ENCODE measurements around the gene LPO. TPM values are rescaled to one million over a fixed set of nuclear protein-coding genes. Genes with fewer than 3 reads are reported as not detected.

The LPO gene
- total and polyA plus RNA-seq, 10 of the 15 experiments (the other 5 are each of a cell fraction or from before 2014, with no cell fraction given): 0.03 to 0.11 (median 0.06) TPM; not detected in 7

- RAD21 ChIA-PET (ENCODE audit: unreplicated experiment): interaction anchor here (0.6 to 0.9 kb wide), 2 partner anchors 42 to 493 kb away, joined by 3 read pairs; no protein-coding TSS in a partner anchor
- H4K20me1 ChIP-seq (ENCODE audit: control insufficient read depth, insufficient read depth): no peaks in the 10 kb centered on the region
- H3K4me3 ChIP-seq: no peak overlapping the region
- H3K9me3 ChIP-seq (replicated peaks; ENCODE audit: control insufficient read depth, insufficient read depth, low read length): no peaks in the 10 kb centered on the region
- H3K36me3 ChIP-seq (ENCODE audit: control insufficient read depth in 2 of 2, insufficient read depth in 2 of 2, low read length in 1 of 2): no peaks in the 10 kb centered on the region
- no peak overlapping the region for H2AFZ ChIP-seq (ENCODE audit: control insufficient read depth, low read depth, low read length)
- H3K9ac ChIP-seq (ENCODE audit: control insufficient read depth, insufficient read depth, low read length): no peak overlapping the region
- H3K79me2 ChIP-seq (ENCODE audit: control insufficient read depth, insufficient read depth, low read length): no peaks in the 10 kb centered on the region
- FAIRE-seq (no peak), DNase-seq (ENCODE audit: low read depth, low spot score) (no peak), ATAC-seq (peak; percentile 90)
- WGBS (ENCODE audit: insufficient coverage, insufficient replicate concordance, low lambda C conversion rate, missing lambda C conversion rate): 2% methylated on average over 4 of the region's 4 CpGs
- POLR2A ChIA-PET: interaction anchor here (0.5 to 0.6 kb wide), 2 partner anchors 165 to 315 kb away, joined by 3 to 5 read pairs; no protein-coding TSS in a partner anchor
- no peaks in the 10 kb centered on the region for H3K4me1 ChIP-seq (ENCODE audit: control insufficient read depth, insufficient read depth, low read length)
- H3K4me2 ChIP-seq (ENCODE audit: control insufficient read depth, insufficient read depth): no peak overlapping the region
- intact Hi-C loops (cut with micrococcal nuclease; ENCODE audit: unreplicated experiment): no loop called here
- TF ChIP-seq DPF2 (IDR thresholded peaks at IDR 0.05): no peak
- TF ChIP-seq ATF7 (IDR thresholded peaks at IDR 0.05; ENCODE audit: low read depth): no peak
- no peak for TF ChIP-seq SIN3A (IDR thresholded peaks at IDR 0.05; ENCODE audit: low read depth, low read length)
- TF ChIP-seq NR2C1 (IDR thresholded peaks at IDR 0.05): no peak
- TF ChIP-seq BCL3 (IDR thresholded peaks at IDR 0.05; ENCODE audit: borderline replicate concordance, insufficient read depth, low read depth, low read length, poor library complexity, severe bottlenecking): no peak
- no peak for TF ChIP-seq CHD2 (IDR thresholded peaks at IDR 0.05; ENCODE audit: borderline replicate concordance, low read depth, low read length)
- H3K27me3 ChIP-seq (replicated peaks in 1 of 2; ENCODE audit: control insufficient read depth in 2 of 2, insufficient read depth in 2 of 2, low read length in 1 of 2): peaks cover 0 to 3% of the 10 kb centered on the region in 2 experiments; a peak in 1 of 4 replicates
- CTCF ChIA-PET: interaction anchor here (0.7 to 1.9 kb wide), 2 partner anchors 10 to 459 kb away, joined by 4 to 7 read pairs; no protein-coding TSS in a partner anchor
- in situ Hi-C loops (cut with MboI): no loop called here
- SMC1A ChIA-PET (ENCODE audit: uncharacterized antibody, unreplicated experiment): interaction anchor here (0.6 to 2.0 kb wide), 4 partner anchors 10 to 76 kb away, joined by 3 to 12 read pairs (median 3); no protein-coding TSS in a partner anchor
- BruUV-seq (replicated peaks): no TSS peak
- H3K27ac ChIP-seq (ENCODE audit: control insufficient read depth, insufficient read depth): no peak overlapping the region
These were observed 3.9 kb downstream of the LPO start for GRCh38 chr17:58242171-58242784.

Data from GM12878 (cell line).